Measurements from ENCODE around the gene FAM131C. TPM values are rescaled to one million over a fixed set of nuclear protein-coding genes. Genes with fewer than 3 reads are reported as not detected.

The FAM131C gene
- total and polyA plus RNA-seq, 5 donors, result 2.6 to 11.5 (median 4.5) TPM

- Histone ChIP-seq H3K27me3 (ENCODE audit: control insufficient read depth, insufficient read depth) (no peaks in the 10 kb centered on the region), H3K4me3 (ENCODE audit: low read length) (no peak overlapping the region), H3K4me1 (ENCODE audit: control insufficient read depth, insufficient read depth, low read length) (no peaks in the 10 kb centered on the region), H3K27ac (ENCODE audit: low read length) (no peak overlapping the region), H3K9me3 (ENCODE audit: control insufficient read depth, low read length) (no peaks in the 10 kb centered on the region)
- intact Hi-C loops (cut with DNase I), result loop anchor here in 1 of 4 donors (5.0 to 10.0 kb wide), 2 partner anchors 47 to 155 kb away; no protein-coding TSS in a partner anchor
- DNase-seq (no peak), ATAC-seq (peak in 1 of 2 donors; percentile 6)
- WGBS, result 77% methylated on average over 7 of the region's 7 CpGs
These were observed 14.3 kb upstream of the FAM131C start for GRCh38 chr1:16087733-16088132.

- Histone ChIP-seq H3K27me3 (ENCODE audit: control insufficient read depth, insufficient read depth) (no peaks in the 10 kb centered on the region), H3K4me3 (ENCODE audit: low read length) (no peak overlapping the region), H3K4me1 (ENCODE audit: control insufficient read depth, insufficient read depth, low read length) (no peaks in the 10 kb centered on the region), H3K27ac (ENCODE audit: low read length) (no peak overlapping the region), H3K9me3 (ENCODE audit: control insufficient read depth, low read length) (no peaks in the 10 kb centered on the region)
- ATAC-seq, result peak in 1 of 2 donors; percentile 6
- DNase-seq, result peak in 1 of 3 donors; percentile 30
- intact Hi-C loops (cut with DNase I), result loop anchor here in 1 of 4 donors (5.0 to 10.0 kb wide), 2 partner anchors 49 to 157 kb away; no protein-coding TSS in a partner anchor
- WGBS, result 51% methylated on average over 6 of the region's 6 CpGs
These were observed 12.1 kb upstream of the FAM131C start for GRCh38 chr1:16085522-16085921.

GRCh38 chr1:16083486-16083885 is 10.0 kb upstream of the FAM131C start:
- Histone ChIP-seq H3K9me3 (ENCODE audit: control insufficient read depth, low read length) (no peaks in the 10 kb centered on the region), H3K4me1 (ENCODE audit: control insufficient read depth, insufficient read depth, low read length) (peaks cover 2% of the 10 kb centered on the region), H3K27me3 (ENCODE audit: control insufficient read depth, insufficient read depth) (no peaks in the 10 kb centered on the region), H3K4me3 (ENCODE audit: low read length) (no peak overlapping the region), H3K27ac (ENCODE audit: low read length) (no peak overlapping the region)
- intact Hi-C loops (cut with DNase I), result loop anchor here in 1 of 4 donors (10.0 kb wide), 1 partner anchor 51 kb away; no protein-coding TSS in a partner anchor
- DNase-seq (no peak), ATAC-seq (no peak)
- 90% methylated on average over 5 of the region's 5 CpGs for WGBS

- intact Hi-C loops (cut with DNase I), result loop anchor here in 1 of 4 donors (10.0 kb wide), 1 partner anchor 52 kb away; no protein-coding TSS in a partner anchor
- H3K27ac ChIP-seq (ENCODE audit: low read length), result no peak overlapping the region
- peak; percentile 28 to 48 for ATAC-seq
These were observed 9.0 kb upstream of the FAM131C start for GRCh38 chr1:16082283-16083038.

GRCh38 chr1:16081636-16082035 is 8.2 kb upstream of the FAM131C start:
- no peak for ATAC-seq
- no peaks in the 10 kb centered on the region for H3K9me3 ChIP-seq (ENCODE audit: control insufficient read depth, low read length)
- H3K27ac ChIP-seq (ENCODE audit: low read length), result no peak overlapping the region
- DNase-seq, result peak in 1 of 3 donors; percentile 34
- H3K4me1 ChIP-seq (ENCODE audit: control insufficient read depth, insufficient read depth, low read length), result peaks cover 2% of the 10 kb centered on the region
- H3K4me3 ChIP-seq (ENCODE audit: low read length), result no peak overlapping the region
- intact Hi-C loops (cut with DNase I), result loop anchor here in 1 of 4 donors (10.0 kb wide), 1 partner anchor 53 kb away; no protein-coding TSS in a partner anchor
- H3K27me3 ChIP-seq (ENCODE audit: control insufficient read depth, insufficient read depth), result no peaks in the 10 kb centered on the region
- WGBS, result 83% methylated on average over 9 of the region's 9 CpGs

More at GRCh38 chr1:16082283-16083038, 9.0 kb upstream of the FAM131C start:
- Histone ChIP-seq H3K4me1 (ENCODE audit: control insufficient read depth, insufficient read depth, low read length) (peaks cover 2% of the 10 kb centered on the region), H3K27me3 (ENCODE audit: control insufficient read depth, insufficient read depth) (no peaks in the 10 kb centered on the region), H3K4me3 (ENCODE audit: low read length) (no peak overlapping the region), H3K9me3 (ENCODE audit: control insufficient read depth, low read length) (no peaks in the 10 kb centered on the region)
- WGBS, result 73% methylated on average over 9 of the region's 9 CpGs
- peak; percentile 57 to 84 (median 83) for DNase-seq

GRCh38 chr1:16080422-16081150 is 7.1 kb upstream of the FAM131C start:
- Histone ChIP-seq H3K27me3 (ENCODE audit: control insufficient read depth, insufficient read depth) (no peaks in the 10 kb centered on the region), H3K9me3 (ENCODE audit: control insufficient read depth, low read length) (no peaks in the 10 kb centered on the region), H3K27ac (ENCODE audit: low read length) (no peak overlapping the region), H3K4me1 (ENCODE audit: control insufficient read depth, insufficient read depth, low read length) (peaks cover 8% of the 10 kb centered on the region), H3K4me3 (ENCODE audit: low read length) (no peak overlapping the region)
- intact Hi-C loops (cut with DNase I), result loop anchor here in 1 of 4 donors (10.0 kb wide), 1 partner anchor 54 kb away; no protein-coding TSS in a partner anchor
- DNase-seq (peak in 2 of 3 donors; percentile 61 to 74), ATAC-seq (no peak)
- 75% methylated on average over 5 of the region's 5 CpGs for WGBS

GRCh38 chr1:16078925-16079656 is 5.6 kb upstream of the FAM131C start:
- intact Hi-C loops (cut with DNase I), result loop anchor here (2.0 to 10.0 kb wide), 4 partner anchors 108 to 286 kb away; partner anchors contain the start of genes FBXO42 (in 1 of the 4) and SZRD1 (in 1 of the 4)
- peaks cover 8% of the 10 kb centered on the region for H3K4me1 ChIP-seq (ENCODE audit: control insufficient read depth, insufficient read depth, low read length)
- peak; percentile 70 to 93 (median 91) for DNase-seq
- H3K4me3 ChIP-seq (ENCODE audit: low read length), result no peak overlapping the region
- H3K27me3 ChIP-seq (ENCODE audit: control insufficient read depth, insufficient read depth), result no peaks in the 10 kb centered on the region
- 36% methylated on average over 10 of the region's 10 CpGs for WGBS
- ATAC-seq, result peak; percentile 59 to 69
- no peak overlapping the region for H3K27ac ChIP-seq (ENCODE audit: low read length)
- H3K9me3 ChIP-seq (ENCODE audit: control insufficient read depth, low read length), result no peaks in the 10 kb centered on the region

GRCh38 chr1:16077406-16078245 is 4.2 kb upstream of the FAM131C start:
- intact Hi-C loops (cut with DNase I), result loop anchor here (2.0 to 10.0 kb wide), 4 partner anchors 109 to 287 kb away; partner anchors contain the start of genes FBXO42 (in 1 of the 4) and SZRD1 (in 1 of the 4)
- Histone ChIP-seq H3K9me3 (ENCODE audit: control insufficient read depth, low read length) (no peaks in the 10 kb centered on the region), H3K4me3 (ENCODE audit: low read length) (no peak overlapping the region), H3K27me3 (ENCODE audit: control insufficient read depth, insufficient read depth) (no peaks in the 10 kb centered on the region), H3K4me1 (ENCODE audit: control insufficient read depth, insufficient read depth, low read length) (peaks cover 8% of the 10 kb centered on the region), H3K27ac (ENCODE audit: low read length) (peak overlapping the region; percentile 40)
- DNase-seq, result no peak
- no peak for ATAC-seq
- 81% methylated on average over 12 of the region's 12 CpGs for WGBS

GRCh38 chr1:16076865-16077238 is 3.4 kb upstream of the FAM131C start:
- Histone ChIP-seq H3K27me3 (ENCODE audit: control insufficient read depth, insufficient read depth) (no peaks in the 10 kb centered on the region), H3K4me1 (ENCODE audit: control insufficient read depth, insufficient read depth, low read length) (peaks cover 8% of the 10 kb centered on the region), H3K27ac (ENCODE audit: low read length) (peak overlapping the region; percentile 78), H3K9me3 (ENCODE audit: control insufficient read depth, low read length) (no peaks in the 10 kb centered on the region), H3K4me3 (ENCODE audit: low read length) (no peak overlapping the region)
- DNase-seq (peak in 1 of 3 donors; percentile 80), ATAC-seq (peak; percentile 32 to 45)
- WGBS, result 70% methylated on average over 11 of the region's 11 CpGs
- intact Hi-C loops (cut with DNase I), result loop anchor here in 3 of 4 donors (5.0 to 10.0 kb wide), 3 partner anchors 278 to 288 kb away; partner anchors contain the start of genes FBXO42 (in 1 of the 3) and SZRD1 (in 1 of the 3)
